OCI-LY1 (cell line): ENCODE data around the gene INHA.

Source experiments
- H2AFZ ChIP-seq: fragments of 200-600 bp; sonication (generic), shearing (Covaris generic); 2 replicates; pipeline ENCODE4 v1.6.0; 2014; ENCODE audit warnings: antibody characterized with exemption, mild to moderate bottlenecking, low read length
- H3F3A ChIP-seq: fragments of 200-600 bp; sonication (generic), shearing (Covaris generic); 2 replicates; pipeline ENCODE4 v1.6.0; 2014; ENCODE audit warnings: mild to moderate bottlenecking, antibody characterized with exemption, low read length, moderate library complexity; ENCODE audit not compliant: insufficient read depth
- H3K27ac ChIP-seq: fragments of 200-600 bp; sonication (generic); 2 replicates; pipeline ENCODE4 v1.5.1; 2014; ENCODE audit warnings: low read length, mixed run types, mild to moderate bottlenecking, low read depth; ENCODE audit not compliant: poor library complexity, severe bottlenecking
- H3K27me3 ChIP-seq: fragments of 200-600 bp; sonication (generic); 2 replicates; pipeline ENCODE4 v1.6.0; 2014; ENCODE audit warnings: antibody characterized with exemption, mild to moderate bottlenecking, low read length, moderate library complexity; ENCODE audit not compliant: insufficient read depth
- H3K36me3 ChIP-seq: fragments of 200-600 bp; sonication (generic); 2 replicates; pipeline ENCODE4 v1.6.1; 2014; ENCODE audit warnings: mild to moderate bottlenecking, antibody characterized with exemption, low read length, moderate library complexity, mixed read lengths; ENCODE audit not compliant: insufficient read depth
- H3K4me1 ChIP-seq: fragments of 200-600 bp; sonication (generic); 2 replicates; pipeline ENCODE4 v1.5.1; 2014; ENCODE audit warnings: mild to moderate bottlenecking, low read length, moderate library complexity; ENCODE audit not compliant: insufficient read depth, severe bottlenecking
- H3K4me2 ChIP-seq: fragments of 200-600 bp; sonication (generic), shearing (Covaris generic); 2 replicates; pipeline ENCODE4 v1.6.1; 2014; ENCODE audit warnings: low read length
- H3K4me3 ChIP-seq: fragments of 200-600 bp; sonication (generic); 2 replicates; pipeline ENCODE4 v1.5.1; 2014; ENCODE audit warnings: low read length, low read depth, mild to moderate bottlenecking, mixed read lengths; ENCODE audit not compliant: poor library complexity, severe bottlenecking
- H3K79me2 ChIP-seq: fragments of 200-600 bp; shearing (Covaris generic); 2 replicates; pipeline ENCODE4 v1.6.1; 2016; ENCODE audit warnings: mixed run types, low read length, mixed read lengths; ENCODE audit not compliant: insufficient read depth
- H3K9ac ChIP-seq: fragments of 200-600 bp; sonication (generic), shearing (Covaris generic); 2 replicates; pipeline ENCODE4 v1.6.1; 2014; ENCODE audit warnings: mild to moderate bottlenecking, low read length, mixed read lengths
- H3K9me2 ChIP-seq: fragments of 200-600 bp; sonication (generic), shearing (Covaris generic); 2 replicates; pipeline ENCODE4 v1.6.1; 2014; ENCODE audit warnings: low read depth, mild to moderate bottlenecking, low read length, mixed read lengths
- H3K9me3 ChIP-seq: fragments of 200-600 bp; shearing (Covaris generic); 2 replicates; pipeline ENCODE4 v1.6.1; 2014; ENCODE audit warnings: low read length, mixed read lengths
- H4K20me1 ChIP-seq: fragments of 200-600 bp; sonication (generic), shearing (Covaris generic); 2 replicates; pipeline ENCODE4 v1.6.0; 2016; ENCODE audit warnings: mild to moderate bottlenecking, low read length; ENCODE audit not compliant: insufficient read depth
- CTCF ChIP-seq: fragments of 200-600 bp; sonication (generic), shearing (Covaris generic); IDR thresholded peaks from 2 replicates; pipeline ENCODE4 v1.5.1; 2017; ENCODE audit warnings: mild to moderate bottlenecking, antibody characterized with exemption, low read length, moderate library complexity, mixed read lengths
- EZH2 ChIP-seq: fragments of 200-600 bp; sonication (generic), shearing (Covaris generic); IDR thresholded peaks from 2 replicates; pipeline ENCODE4 v1.8.0; 2017; ENCODE audit warnings: borderline replicate concordance, mixed run types, mild to moderate bottlenecking, antibody characterized with exemption, low read length, moderate library complexity, mixed read lengths

Gene INHA

DNA sequence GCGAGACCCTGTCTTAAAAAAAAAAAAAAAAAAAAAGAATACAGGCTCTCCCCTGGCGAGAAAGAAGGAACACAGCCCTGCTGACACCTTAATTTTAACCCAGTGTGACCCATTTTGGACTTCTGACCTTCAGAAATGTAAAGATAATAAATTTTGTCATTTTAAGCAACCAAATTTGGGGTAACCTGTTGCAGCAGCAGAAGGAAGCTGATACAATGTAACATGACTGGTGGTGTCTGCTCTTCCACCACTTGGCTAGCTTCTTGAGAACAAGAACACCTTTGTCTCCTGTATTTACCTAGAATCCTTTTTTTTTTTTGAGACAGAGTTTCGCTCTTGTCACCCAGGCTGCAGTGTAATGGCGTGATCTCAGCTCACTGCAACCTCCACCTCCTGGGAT is 19.0 kb downstream of the INHA start:
- no peaks in the 10 kb centered on the region for H3K27me3 ChIP-seq
- no peaks in the 10 kb centered on the region for H4K20me1 ChIP-seq
- no peak overlapping the region for H3K9ac ChIP-seq
- H3K27ac ChIP-seq, result no peak overlapping the region
- H3K4me3 ChIP-seq, result no peak overlapping the region
- H3K9me3 ChIP-seq, result no peaks in the 10 kb centered on the region
- H3F3A ChIP-seq, result no peaks in the 10 kb centered on the region
- no peak for TF ChIP-seq CTCF
- TF ChIP-seq EZH2, result no peak
- H3K9me2 ChIP-seq, result no peaks in the 10 kb centered on the region
- H3K36me3 ChIP-seq, result no peaks in the 10 kb centered on the region
- H3K4me1 ChIP-seq, result no peaks in the 10 kb centered on the region
- no peaks in the 10 kb centered on the region for H3K79me2 ChIP-seq
- H3K4me2 ChIP-seq, result no peak overlapping the region
- H2AFZ ChIP-seq, result no peak overlapping the region

DNA sequence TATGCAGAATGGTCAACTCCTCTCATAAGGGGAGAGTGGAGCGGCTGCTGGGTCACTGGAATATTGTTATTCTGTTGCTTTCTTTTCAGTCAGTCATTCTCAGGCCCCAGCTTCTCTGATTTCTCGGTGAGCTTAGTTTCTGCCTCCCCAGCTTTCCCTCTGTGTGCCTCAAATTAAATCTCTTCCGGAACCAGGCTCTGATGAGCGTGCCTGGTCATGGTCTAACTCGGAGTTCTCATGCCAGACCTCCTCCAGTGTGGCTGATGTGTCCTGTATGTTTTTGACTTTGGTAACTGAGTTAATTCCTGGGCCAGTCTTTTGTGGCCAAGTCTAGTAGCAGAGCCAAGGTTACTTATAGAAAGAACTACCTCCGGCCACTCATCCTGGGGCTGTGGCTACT is 20.6 kb downstream of the INHA start:
- Histone ChIP-seq H3K4me2 (no peak overlapping the region), H3F3A (no peaks in the 10 kb centered on the region), H2AFZ (no peak overlapping the region), H3K9me2 (no peaks in the 10 kb centered on the region), H3K4me3 (no peak overlapping the region), H3K27me3 (no peaks in the 10 kb centered on the region), H3K79me2 (no peaks in the 10 kb centered on the region), H3K9ac (no peak overlapping the region), H4K20me1 (no peaks in the 10 kb centered on the region), H3K36me3 (no peaks in the 10 kb centered on the region), H3K9me3 (no peaks in the 10 kb centered on the region), H3K4me1 (peaks cover 5% of the 10 kb centered on the region), H3K27ac (no peak overlapping the region)
- TF ChIP-seq CTCF (no peak), EZH2 (no peak)

DNA sequence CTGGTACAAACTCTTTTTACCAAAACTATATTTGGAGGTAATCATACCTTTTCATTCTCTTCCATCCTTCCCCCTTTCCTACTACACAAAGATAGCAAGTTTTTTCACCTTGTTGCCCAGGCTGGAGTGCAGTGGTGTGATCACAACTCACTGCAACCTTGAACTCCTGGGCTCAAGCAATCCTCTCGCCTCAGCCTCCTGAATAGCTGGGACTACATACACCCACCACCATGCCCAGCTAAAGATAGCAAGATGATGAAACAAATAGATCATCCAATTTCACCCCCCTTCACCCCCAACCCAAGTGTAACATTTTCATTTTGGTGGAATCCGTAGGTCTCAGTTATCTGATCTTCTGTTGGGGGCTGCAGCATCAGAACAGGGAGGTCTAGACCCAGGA is 21.0 kb downstream of the INHA start:
- Histone ChIP-seq H3K4me1 (peaks cover 6% of the 10 kb centered on the region), H3F3A (no peaks in the 10 kb centered on the region), H3K79me2 (no peaks in the 10 kb centered on the region), H3K4me2 (no peak overlapping the region), H3K36me3 (no peaks in the 10 kb centered on the region), H3K9me3 (no peaks in the 10 kb centered on the region), H3K27me3 (no peaks in the 10 kb centered on the region), H3K9me2 (no peaks in the 10 kb centered on the region), H3K9ac (no peak overlapping the region), H3K4me3 (no peak overlapping the region), H4K20me1 (no peaks in the 10 kb centered on the region), H3K27ac (no peak overlapping the region), H2AFZ (no peak overlapping the region)
- no peak for TF ChIP-seq EZH2
- no peak for TF ChIP-seq CTCF
